Stomach (tissue), 9 donors: ENCODE results near the gene ATP13A3. TPM values are rescaled to one million over a fixed set of nuclear protein-coding genes. Genes with fewer than 3 reads are reported as not detected.

Source experiments
- DNase-seq, 2 donors: peaks; one replicate each; pipeline versions ENCODE4 v3.0.0 to v3.0.0-alpha.2; 2013 to 2019
- H3K27ac ChIP-seq, 5 donors: fragments of 200-600 bp in 4 of 5; sonication (generic) in 4 of 5; one replicate each; pipeline ENCODE4 v1.5.1; 2013 to 2019; ENCODE audit warnings: mild to moderate bottlenecking in 1 of 5, moderate library complexity in 1 of 5
- H3K27me3 ChIP-seq, 3 donors: fragments of 200-600 bp; sonication (generic); one replicate each; pipeline ENCODE4 v1.5.1; 2017 to 2019; ENCODE audit warnings: mixed run types in 1 of 3
- H3K36me3 ChIP-seq, 4 donors: fragments of 200-600 bp; sonication (generic); 1 replicate in 3 of 4; 2 replicates in 1 of 4; pipeline ENCODE4 v1.5.1; 2016 to 2019
- H3K4me1 ChIP-seq, 4 donors: fragments of 200-600 bp; sonication (generic); one replicate each; pipeline ENCODE4 v1.5.1; 2016 to 2019
- H3K4me3 ChIP-seq, 4 donors: fragments of 200-600 bp; sonication (generic) in 3 of 4; one replicate each; pipeline ENCODE4 v1.5.1; 2016 to 2019; ENCODE audit warnings: mild to moderate bottlenecking in 1 of 4
- H3K9me3 ChIP-seq, 4 donors: fragments of 200-600 bp; sonication (generic); one replicate each; pipeline ENCODE4 v1.5.1; 2016 to 2019
- EP300 ChIP-seq: sonication (generic); formaldehyde crosslinking; IDR thresholded peaks from one replicate; pipeline ENCODE4 v1.6.1; 2017; ENCODE audit warnings: antibody characterized with exemption
- POLR2A ChIP-seq, 4 donors: fragments of 450-650 bp; IDR thresholded peaks; one replicate each; pipeline ENCODE4 v1.6.1; 2016; ENCODE audit warnings: antibody characterized with exemption in 4 of 4, control low read depth in 2 of 4, mild to moderate bottlenecking in 1 of 4, moderate library complexity in 1 of 4
- POLR2AphosphoS5 ChIP-seq, 3 donors: sonication (generic); formaldehyde crosslinking; IDR thresholded peaks; one replicate each; pipeline ENCODE4 v1.6.1; 2016; ENCODE audit warnings: antibody characterized with exemption in 3 of 3
- WGBS, 5 donors: extraction: QIAGEN DNeasy Blood & Tissue Kit in 3 of 5; methylation state at CpG; one replicate each; pipeline versions ENCODE4 v1.1.5 to v1.1.7; 2013 to 2018; 5-methylcytosine and 5-hydroxymethylcytosine counted together
- intact Hi-C: fragments of 100-400 bp; cut with DNase I; formaldehyde crosslinking; loops from one replicate; pipeline ENCODE4 v1.15.1; 2023; ENCODE audit warnings: low total_unique reads
- polyA plus RNA-seq, 3 donors: library from polyadenylated mRNA; stranded (reverse); fragments of 200-250 nt; gene quantifications; one replicate each; pipeline ENCODE4 v1.2.3, GENCODE V29; 2013
- total RNA-seq, 5 donors: library from RNA; depleted of rRNA; stranded (reverse); fragments of >200 nt; gene quantifications; one replicate each; pipeline versions ENCODE4 v1.1.0 to v1.2.3, GENCODE V29; 2014 to 2016
- TF ChIP-seq, protein P1 (sequence below), 7 experiments: fragments of 450-650 bp in 4 of 7; fragments of 200-600 bp in 3 of 7; sonication (generic) in 3 of 7; IDR thresholded peaks; one replicate each; pipeline ENCODE4 v1.5.1; 2016 to 2019; ENCODE audit warnings: antibody characterized with exemption in 7 of 7, control low read depth in 2 of 7, mild to moderate bottlenecking in 1 of 7
- donor health status: healthy with polysubstance abuse.
- donor health status: Bipolar disorder and iron deficiency.
- donor health status: healthy.

The ATP13A3 gene
- total and polyA plus RNA-seq, 8 donors: 11.2 to 332 (median 21.4) TPM

GRCh38 chr3:194471863-194472262, 14.9 kb downstream of the ATP13A3 start:
- Histone ChIP-seq H3K36me3 (no peaks in the 10 kb centered on the region), H3K27ac (no peak overlapping the region), H3K9me3 (no peaks in the 10 kb centered on the region), H3K4me1 (peaks cover 0 to 54% (median 28%) of the 10 kb centered on the region in 4 donors), H3K27me3 (no peaks in the 10 kb centered on the region), H3K4me3 (no peak overlapping the region)
- WGBS, 5 donors: 28 to 58% (median 39%) methylated on average over 5 of the region's 5 CpGs
- no peak for DNase-seq
- no peak for TF ChIP-seq POLR2A (IDR thresholded peaks at IDR 0.05)
- intact Hi-C loops: loop anchor here (5.0 kb wide), 1 partner anchor 125 kb away; no protein-coding TSS in a partner anchor

- Histone ChIP-seq H3K9me3 (no peaks in the 10 kb centered on the region), H3K4me3 (no peak overlapping the region), H3K27me3 (no peaks in the 10 kb centered on the region), H3K4me1 (peaks cover 0 to 45% (median 26%) of the 10 kb centered on the region in 4 donors), H3K36me3 (no peaks in the 10 kb centered on the region), H3K27ac (no peak overlapping the region)
- no peak for DNase-seq
- WGBS, 5 donors: 35 to 58% (median 51%) methylated on average over 4 of the region's 4 CpGs
- TF ChIP-seq POLR2AphosphoS5 (IDR thresholded peaks at IDR 0.05): no peak
- TF ChIP-seq POLR2A (IDR thresholded peaks at IDR 0.05): no peak
- TF ChIP-seq, protein P1, sequence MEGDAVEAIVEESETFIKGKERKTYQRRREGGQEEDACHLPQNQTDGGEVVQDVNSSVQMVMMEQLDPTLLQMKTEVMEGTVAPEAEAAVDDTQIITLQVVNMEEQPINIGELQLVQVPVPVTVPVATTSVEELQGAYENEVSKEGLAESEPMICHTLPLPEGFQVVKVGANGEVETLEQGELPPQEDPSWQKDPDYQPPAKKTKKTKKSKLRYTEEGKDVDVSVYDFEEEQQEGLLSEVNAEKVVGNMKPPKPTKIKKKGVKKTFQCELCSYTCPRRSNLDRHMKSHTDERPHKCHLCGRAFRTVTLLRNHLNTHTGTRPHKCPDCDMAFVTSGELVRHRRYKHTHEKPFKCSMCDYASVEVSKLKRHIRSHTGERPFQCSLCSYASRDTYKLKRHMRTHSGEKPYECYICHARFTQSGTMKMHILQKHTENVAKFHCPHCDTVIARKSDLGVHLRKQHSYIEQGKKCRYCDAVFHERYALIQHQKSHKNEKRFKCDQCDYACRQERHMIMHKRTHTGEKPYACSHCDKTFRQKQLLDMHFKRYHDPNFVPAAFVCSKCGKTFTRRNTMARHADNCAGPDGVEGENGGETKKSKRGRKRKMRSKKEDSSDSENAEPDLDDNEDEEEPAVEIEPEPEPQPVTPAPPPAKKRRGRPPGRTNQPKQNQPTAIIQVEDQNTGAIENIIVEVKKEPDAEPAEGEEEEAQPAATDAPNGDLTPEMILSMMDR (IDR thresholded peaks at IDR 0.05): no peak
- TF ChIP-seq EP300: no peak
- intact Hi-C loops: loop anchor here (5.0 kb wide), 1 partner anchor 127 kb away; no protein-coding TSS in a partner anchor
These were observed 16.2 kb downstream of the ATP13A3 start for GRCh38 chr3:194470615-194471014.

- no peaks in the 10 kb centered on the region for H3K9me3 ChIP-seq
- no peak overlapping the region for H3K4me3 ChIP-seq
- no peak overlapping the region for H3K27ac ChIP-seq
- no peak for DNase-seq
- TF ChIP-seq POLR2AphosphoS5 (IDR thresholded peaks at IDR 0.05) (no peak), POLR2A (IDR thresholded peaks at IDR 0.05) (no peak), EP300 (no peak)
- TF ChIP-seq, protein P1 (IDR thresholded peaks at IDR 0.05): no peak
- intact Hi-C loops: loop anchor here (5.0 kb wide), 1 partner anchor 127 kb away; no protein-coding TSS in a partner anchor
- H3K36me3 ChIP-seq: no peaks in the 10 kb centered on the region
- peaks cover 0 to 47% (median 25%) of the 10 kb centered on the region in 4 donors for H3K4me1 ChIP-seq
- no peaks in the 10 kb centered on the region for H3K27me3 ChIP-seq
These were observed 16.8 kb downstream of the ATP13A3 start for GRCh38 chr3:194469977-194470376.

DNA sequence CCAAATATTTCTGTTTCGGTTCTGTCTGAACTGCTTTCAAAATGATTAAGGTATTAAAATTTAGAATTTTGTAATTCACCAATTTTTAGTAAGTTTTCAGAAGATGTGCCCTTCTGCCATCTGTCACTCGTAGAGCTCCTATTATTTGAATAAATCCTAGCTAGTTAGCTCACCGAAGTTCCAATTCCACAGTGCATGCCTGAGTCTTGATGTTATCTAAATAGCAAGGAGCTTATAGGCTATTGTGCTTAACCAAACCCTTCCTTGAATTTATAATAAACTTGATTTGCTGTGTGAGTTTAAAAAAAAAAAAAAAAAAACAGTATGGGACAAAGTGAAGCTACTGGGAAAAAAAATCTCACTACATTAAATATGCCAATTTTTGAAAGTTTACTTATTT, 18.7 kb downstream of the ATP13A3 start:
- 57 to 81% (median 67%) methylated on average over 3 of the region's 3 CpGs for WGBS, 5 donors
- intact Hi-C loops: no loop called here
- no peak overlapping the region for H3K27ac ChIP-seq
- no peaks in the 10 kb centered on the region for H3K27me3 ChIP-seq
- peaks cover 0 to 60% (median 31%) of the 10 kb centered on the region in 4 donors for H3K4me1 ChIP-seq
- no peak overlapping the region for H3K4me3 ChIP-seq
- no peaks in the 10 kb centered on the region for H3K36me3 ChIP-seq
- no peaks in the 10 kb centered on the region for H3K9me3 ChIP-seq
- DNase-seq: no peak
- TF ChIP-seq POLR2AphosphoS5 (IDR thresholded peaks at IDR 0.05) (no peak), EP300 (no peak), POLR2A (IDR thresholded peaks at IDR 0.05) (no peak)
- TF ChIP-seq, protein P1 (IDR thresholded peaks at IDR 0.05): no peak

DNA sequence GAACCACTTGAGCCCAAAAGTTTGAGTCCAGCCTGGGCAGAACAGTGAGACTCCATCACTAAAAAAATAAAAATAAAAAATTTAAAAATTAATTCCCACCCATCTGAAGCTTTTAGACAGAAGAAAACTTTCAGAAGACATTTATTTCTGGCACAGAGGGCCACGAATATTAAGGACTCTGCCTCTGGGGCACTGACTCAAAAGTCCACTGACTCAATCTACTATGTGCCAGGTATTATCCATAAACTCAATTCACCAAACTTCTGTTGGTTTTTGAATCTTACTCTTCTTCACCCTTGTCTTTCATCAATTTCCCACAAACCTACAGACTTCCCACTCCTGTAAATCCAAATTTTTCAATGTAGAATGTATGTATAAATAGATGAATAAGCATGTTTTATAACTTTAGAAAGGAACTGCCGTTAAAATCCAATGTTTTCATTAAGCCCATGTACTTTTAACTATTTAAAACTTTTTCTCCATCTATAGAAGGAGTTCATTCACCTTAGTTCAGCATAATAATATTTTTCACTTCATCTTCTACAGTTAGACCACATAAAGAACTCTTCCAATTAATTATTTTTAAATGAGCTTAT, 19.9 kb downstream of the ATP13A3 start:
- H3K4me3 ChIP-seq: no peak overlapping the region
- 78 to 88% (median 85%) methylated on average over 2 of the region's 2 CpGs for whole genome bisulfite sequencing, 5 donors
- H3K9me3 ChIP-seq: no peaks in the 10 kb centered on the region
- H3K27ac ChIP-seq: no peak overlapping the region
- intact Hi-C loops: no loop called here
- TF ChIP-seq POLR2AphosphoS5 (IDR thresholded peaks at IDR 0.05) (no peak), EP300 (no peak), POLR2A (IDR thresholded peaks at IDR 0.05) (no peak)
- TF ChIP-seq, protein P1 (IDR thresholded peaks at IDR 0.05): no peak
- H3K27me3 ChIP-seq: no peaks in the 10 kb centered on the region
- DNase-seq: no peak
- no peaks in the 10 kb centered on the region for H3K36me3 ChIP-seq
- peaks cover 0 to 67% (median 30%) of the 10 kb centered on the region in 4 donors for H3K4me1 ChIP-seq
